Astrocyte (in vitro differentiated cells and primary cell): ENCODE measurements around the gene SPTBN1.

ENCODE experiments used
- CTCF ChIP-seq: IDR thresholded peaks from 2 replicates; pipeline ENCODE4 v1.5.1; 2011; ENCODE audit warnings: low read depth, mild to moderate bottlenecking, inconsistent platforms, low read length, moderate library complexity; ENCODE audit not compliant: insufficient read depth
- EZH2 ChIP-seq: IDR thresholded peaks from 2 replicates; pipeline ENCODE4 v1.6.1; 2012; ENCODE audit warnings: mild to moderate bottlenecking, low read length, inconsistent platforms; ENCODE audit not compliant: insufficient read depth

- TF ChIP-seq CTCF = no peak
- TF ChIP-seq EZH2 = no peak
These were observed 213.8 kb downstream of the SPTBN1 start for GRCh38 chr2:54669677-54670484.
